ENCODE results near the gene ANKRD53.
A peak's percentile ranks its signal among the peaks of the same experiment; 100 is the strongest.

The ANKRD53 gene

DNA sequence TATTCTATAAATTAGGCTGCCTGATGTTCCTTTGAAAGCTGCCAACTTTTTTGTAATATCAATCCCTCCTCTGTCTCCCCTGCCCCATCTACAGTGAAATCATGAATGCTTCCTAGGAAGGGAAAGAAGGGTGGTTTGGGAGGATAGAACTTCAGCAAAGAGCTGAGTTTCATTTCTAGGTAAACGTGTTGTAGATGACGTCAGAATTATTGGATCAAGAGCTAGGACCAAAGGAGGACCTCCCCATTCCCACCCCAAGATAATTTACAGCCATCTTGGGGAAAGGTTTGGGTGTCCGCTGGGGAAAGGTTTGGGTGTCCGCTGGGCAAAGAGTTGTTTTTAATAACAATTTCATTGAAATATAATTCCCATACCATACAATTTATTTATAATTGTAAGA, 11.2 kb upstream of the ANKRD53 start:
- H3K27me3 ChIP-seq (ENCODE audit: control insufficient read depth, insufficient read depth, low read length, poor library complexity, severe bottlenecking): peaks cover 96% of the 10 kb centered on the region
- H3K4me3 ChIP-seq (ENCODE audit: insufficient read depth, low read depth, low read length): no peak overlapping the region
- H3K27ac ChIP-seq (ENCODE audit: insufficient read depth, low read depth, low read length, poor library complexity, severe bottlenecking): no peak overlapping the region
- no peaks in the 10 kb centered on the region for H3K4me1 ChIP-seq (ENCODE audit: control insufficient read depth, insufficient read depth, low read length)
- 31 to 67% methylated on average over 2 of the region's 4 CpGs for WGBS, 2 experiments
- no peaks in the 10 kb centered on the region for H3K36me3 ChIP-seq (ENCODE audit: control insufficient read depth, insufficient read depth, low read length)
- H3K9me3 ChIP-seq (ENCODE audit: control insufficient read depth, low read length): no peaks in the 10 kb centered on the region

DNA sequence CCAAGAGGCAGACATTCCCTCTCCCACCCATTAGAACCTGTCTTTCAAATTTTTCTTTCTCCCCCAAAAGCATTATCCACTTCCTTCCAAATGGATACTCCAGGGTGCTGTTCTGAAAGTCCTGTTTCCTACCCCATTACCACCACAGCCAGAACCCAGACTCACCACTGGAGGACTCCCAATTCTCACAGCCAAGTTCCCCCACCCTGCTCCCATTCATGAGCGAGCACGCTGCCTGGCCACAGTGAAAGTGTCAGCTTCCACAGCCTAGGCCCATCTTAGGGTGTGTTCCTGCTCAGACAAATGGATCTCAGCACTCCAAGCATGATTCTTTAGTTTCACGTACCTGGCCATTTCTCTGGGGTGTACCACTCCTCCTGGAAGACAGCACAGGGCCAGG, 3.8 kb upstream of the ANKRD53 start:
- Histone ChIP-seq H3K4me1 (ENCODE audit: control insufficient read depth, insufficient read depth, low read length) (peaks cover 9% of the 10 kb centered on the region), H3K27me3 (ENCODE audit: control insufficient read depth, insufficient read depth, low read length, poor library complexity, severe bottlenecking) (peaks cover 53% of the 10 kb centered on the region), H3K27ac (ENCODE audit: insufficient read depth, low read depth, low read length, poor library complexity, severe bottlenecking) (no peak overlapping the region), H3K9me3 (ENCODE audit: control insufficient read depth, low read length) (no peaks in the 10 kb centered on the region), H3K36me3 (ENCODE audit: control insufficient read depth, insufficient read depth, low read length) (no peaks in the 10 kb centered on the region), H3K4me3 (ENCODE audit: insufficient read depth, low read depth, low read length) (no peak overlapping the region)
- WGBS, 2 experiments: 92% methylated on average over 3 of the region's 3 CpGs

DNA sequence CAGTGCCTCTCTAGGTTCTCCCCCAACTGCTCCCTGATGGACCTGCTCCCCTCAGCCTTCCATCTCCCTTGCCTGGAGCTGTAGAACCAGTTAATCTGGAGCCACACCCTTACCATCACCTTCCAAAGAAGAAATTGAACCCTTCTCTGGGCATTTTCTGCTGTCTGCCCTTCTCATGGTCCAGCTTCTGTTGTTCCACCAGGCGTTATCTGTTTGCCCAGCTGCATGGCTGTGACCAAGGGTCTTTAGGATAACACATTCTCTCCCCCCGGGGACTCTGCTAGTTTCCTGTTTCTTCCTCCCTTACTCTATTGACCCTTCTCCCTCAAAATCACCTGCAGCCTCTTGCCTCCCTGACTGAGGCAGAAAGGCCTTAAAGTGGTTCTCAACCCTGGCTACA, 3.2 kb upstream of the ANKRD53 start:
- no peak overlapping the region for H3K27ac ChIP-seq (ENCODE audit: insufficient read depth, low read depth, low read length, poor library complexity, severe bottlenecking)
- peaks cover 9% of the 10 kb centered on the region for H3K4me1 ChIP-seq (ENCODE audit: control insufficient read depth, insufficient read depth, low read length)
- peaks cover 50% of the 10 kb centered on the region for H3K27me3 ChIP-seq (ENCODE audit: control insufficient read depth, insufficient read depth, low read length, poor library complexity, severe bottlenecking)
- no peaks in the 10 kb centered on the region for H3K9me3 ChIP-seq (ENCODE audit: control insufficient read depth, low read length)
- H3K36me3 ChIP-seq (ENCODE audit: control insufficient read depth, insufficient read depth, low read length): no peaks in the 10 kb centered on the region
- H3K4me3 ChIP-seq (ENCODE audit: insufficient read depth, low read depth, low read length): no peak overlapping the region
- 88 to 93% methylated on average over 2 of the region's 2 CpGs for WGBS, 2 experiments

DNA sequence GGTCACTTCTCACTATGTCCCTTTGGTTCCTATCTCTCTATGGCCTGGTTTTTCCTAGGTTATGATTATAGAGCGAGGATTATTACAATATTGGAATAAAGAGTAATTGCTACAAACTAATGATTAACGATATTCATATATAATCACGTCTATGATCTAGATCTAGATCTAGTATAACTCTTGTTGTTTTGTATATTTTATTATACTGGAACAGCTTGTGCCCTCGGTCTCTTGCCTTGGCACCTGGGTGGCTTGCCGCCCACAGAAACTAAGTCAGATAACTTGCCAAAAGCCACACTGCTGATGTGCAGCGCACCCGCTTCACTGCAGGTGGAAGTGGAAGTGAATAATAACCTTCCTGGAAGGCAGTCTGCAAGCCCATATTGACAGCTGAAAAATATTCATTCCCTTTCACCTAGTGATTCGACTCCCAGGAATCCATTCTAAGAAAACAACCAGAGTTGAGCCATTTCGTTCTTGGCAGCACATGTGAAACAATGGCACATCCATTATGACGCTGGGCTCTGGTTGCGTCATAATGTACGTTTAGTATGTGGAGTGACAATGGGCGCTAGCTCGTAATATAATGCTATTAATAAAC, 725 bp upstream of the ANKRD53 start:
- 59 to 63% methylated on average over 9 to 11 of the region's 14 CpGs for WGBS, 2 experiments
- H3K4me1 ChIP-seq (ENCODE audit: control insufficient read depth, insufficient read depth, low read length): peaks cover 9% of the 10 kb centered on the region
- H3K27ac ChIP-seq (ENCODE audit: insufficient read depth, low read depth, low read length, poor library complexity, severe bottlenecking): no peak overlapping the region
- H3K36me3 ChIP-seq (ENCODE audit: control insufficient read depth, insufficient read depth, low read length): no peaks in the 10 kb centered on the region
- peaks cover 31% of the 10 kb centered on the region for H3K27me3 ChIP-seq (ENCODE audit: control insufficient read depth, insufficient read depth, low read length, poor library complexity, severe bottlenecking)
- no peaks in the 10 kb centered on the region for H3K9me3 ChIP-seq (ENCODE audit: control insufficient read depth, low read length)
- peak overlapping the region; percentile 50 for H3K4me3 ChIP-seq (ENCODE audit: insufficient read depth, low read depth, low read length)

DNA sequence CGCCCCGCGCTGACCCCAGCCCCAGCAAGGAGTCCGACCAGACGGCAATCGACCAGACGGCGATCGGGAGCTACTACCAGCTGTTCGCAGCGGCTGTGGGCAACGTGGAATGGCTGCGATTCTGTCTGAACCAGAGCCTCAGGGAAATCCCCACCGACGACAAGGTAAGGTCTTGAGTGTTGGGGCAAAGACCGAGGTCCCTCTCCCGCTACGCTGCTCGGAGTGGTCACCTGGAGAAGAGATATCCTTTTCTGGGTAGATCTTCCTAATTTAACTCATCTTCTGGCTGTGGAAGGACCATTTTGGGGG, 704 bp downstream of the ANKRD53 start:
- no peak overlapping the region for H3K27ac ChIP-seq (ENCODE audit: insufficient read depth, low read depth, low read length, poor library complexity, severe bottlenecking)
- WGBS, 2 experiments: 17 to 21% methylated on average over 19 of the region's 19 CpGs
- peaks cover 9% of the 10 kb centered on the region for H3K4me1 ChIP-seq (ENCODE audit: control insufficient read depth, insufficient read depth, low read length)
- H3K36me3 ChIP-seq (ENCODE audit: control insufficient read depth, insufficient read depth, low read length): no peaks in the 10 kb centered on the region
- H3K27me3 ChIP-seq (ENCODE audit: control insufficient read depth, insufficient read depth, low read length, poor library complexity, severe bottlenecking): peaks cover 31% of the 10 kb centered on the region
- peak overlapping the region; percentile 50 for H3K4me3 ChIP-seq (ENCODE audit: insufficient read depth, low read depth, low read length)
- no peaks in the 10 kb centered on the region for H3K9me3 ChIP-seq (ENCODE audit: control insufficient read depth, low read length)

DNA sequence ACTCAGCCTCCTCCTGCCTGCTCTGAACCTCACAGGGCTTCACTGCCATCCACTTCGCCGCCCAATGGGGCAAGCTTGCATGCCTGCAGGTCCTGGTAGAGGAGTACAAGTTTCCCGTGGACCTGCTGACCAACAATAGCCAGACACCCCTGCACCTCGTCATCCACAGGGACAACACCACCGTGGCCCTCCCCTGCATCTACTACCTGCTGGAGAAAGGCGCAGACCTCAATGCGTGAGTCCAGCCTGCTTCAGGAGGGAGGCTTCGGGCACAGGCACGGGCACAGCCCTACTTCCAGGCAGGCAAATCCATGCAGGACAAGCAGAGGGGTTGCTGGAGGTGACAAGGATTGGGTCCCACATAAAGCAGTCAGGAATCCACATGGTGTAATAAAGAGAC, 1.2 kb downstream of the ANKRD53 start:
- peaks cover 31% of the 10 kb centered on the region for H3K27me3 ChIP-seq (ENCODE audit: control insufficient read depth, insufficient read depth, low read length, poor library complexity, severe bottlenecking)
- H3K36me3 ChIP-seq (ENCODE audit: control insufficient read depth, insufficient read depth, low read length): no peaks in the 10 kb centered on the region
- no peak overlapping the region for H3K27ac ChIP-seq (ENCODE audit: insufficient read depth, low read depth, low read length, poor library complexity, severe bottlenecking)
- no peak overlapping the region for H3K4me3 ChIP-seq (ENCODE audit: insufficient read depth, low read depth, low read length)
- H3K4me1 ChIP-seq (ENCODE audit: control insufficient read depth, insufficient read depth, low read length): peaks cover 12% of the 10 kb centered on the region
- WGBS, 2 experiments: 92 to 94% methylated on average over 9 of the region's 9 CpGs
- no peaks in the 10 kb centered on the region for H3K9me3 ChIP-seq (ENCODE audit: control insufficient read depth, low read length)

DNA sequence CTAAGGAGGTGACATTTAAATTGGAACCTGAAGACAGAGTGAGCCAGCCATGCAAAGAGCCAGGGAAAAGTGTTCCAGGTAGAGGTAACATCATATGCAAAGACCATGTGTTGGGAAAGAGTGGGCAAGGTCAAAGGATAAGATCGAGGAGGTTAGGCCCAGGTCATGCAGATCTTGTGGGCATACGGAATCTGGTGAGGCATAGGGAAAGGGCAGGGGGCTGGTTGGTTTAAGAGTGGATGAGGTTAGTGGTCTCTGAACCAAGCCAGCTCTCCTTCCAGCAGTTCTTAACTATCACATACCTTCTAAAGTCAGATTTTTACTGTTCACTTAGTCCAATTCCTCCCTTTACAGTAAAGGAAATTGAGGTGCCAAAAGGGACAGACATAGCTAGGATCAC, 3.0 kb downstream of the ANKRD53 start:
- Histone ChIP-seq H3K27me3 (ENCODE audit: control insufficient read depth, insufficient read depth, low read length, poor library complexity, severe bottlenecking) (peaks cover 25% of the 10 kb centered on the region), H3K9me3 (ENCODE audit: control insufficient read depth, low read length) (no peaks in the 10 kb centered on the region), H3K4me1 (ENCODE audit: control insufficient read depth, insufficient read depth, low read length) (peaks cover 7% of the 10 kb centered on the region), H3K36me3 (ENCODE audit: control insufficient read depth, insufficient read depth, low read length) (no peaks in the 10 kb centered on the region), H3K4me3 (ENCODE audit: insufficient read depth, low read depth, low read length) (no peak overlapping the region), H3K27ac (ENCODE audit: insufficient read depth, low read depth, low read length, poor library complexity, severe bottlenecking) (no peak overlapping the region)
- WGBS, 2 experiments: 86 to 89% methylated on average over 2 of the region's 2 CpGs

DNA sequence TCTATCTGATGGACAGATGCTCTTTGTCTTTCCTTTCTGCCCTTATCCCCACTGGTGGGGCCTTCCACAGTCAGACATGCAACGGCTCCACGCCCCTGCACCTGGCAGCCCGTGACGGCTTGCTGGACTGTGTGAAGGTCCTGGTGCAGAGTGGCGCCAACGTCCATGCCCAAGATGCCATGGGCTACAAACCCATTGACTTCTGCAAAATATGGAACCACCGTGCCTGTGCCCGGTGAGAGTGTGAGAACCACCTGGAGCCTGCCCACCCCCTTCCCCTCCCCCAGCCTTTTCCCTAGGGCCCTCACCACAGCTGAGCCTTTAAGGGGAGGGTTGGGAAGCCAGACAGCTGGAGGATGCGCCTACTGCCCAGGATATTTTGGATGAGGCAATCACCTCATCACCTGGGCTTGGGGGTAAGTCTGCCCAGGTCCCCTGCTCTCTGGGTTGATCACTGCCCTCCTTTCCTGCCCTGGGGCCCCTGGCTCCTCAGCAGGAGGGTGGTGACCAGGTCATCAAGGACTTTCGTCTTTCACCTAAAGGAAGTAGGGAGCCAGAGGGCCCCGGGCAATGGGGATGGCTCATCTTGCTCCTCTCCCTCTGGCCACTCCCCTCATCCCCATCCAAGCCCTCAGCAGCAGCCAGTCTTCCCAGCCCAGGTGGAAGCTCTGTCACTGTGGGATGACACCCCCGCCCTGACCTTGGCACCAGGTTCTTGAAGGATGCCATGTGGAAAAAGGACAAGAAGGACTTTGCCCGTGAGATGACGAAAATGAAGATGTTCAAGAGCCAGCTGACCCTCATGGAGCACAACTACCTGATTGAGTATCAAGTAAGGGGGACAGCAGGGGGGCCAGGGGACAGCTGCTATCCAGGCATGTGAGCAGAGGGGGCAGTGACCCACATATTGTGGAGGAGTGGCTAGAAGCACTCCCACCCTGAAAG, 3.7 kb downstream of the ANKRD53 start:
- no peak overlapping the region for H3K27ac ChIP-seq (ENCODE audit: insufficient read depth, low read depth, low read length, poor library complexity, severe bottlenecking)
- no peaks in the 10 kb centered on the region for H3K36me3 ChIP-seq (ENCODE audit: control insufficient read depth, insufficient read depth, low read length)
- H3K4me1 ChIP-seq (ENCODE audit: control insufficient read depth, insufficient read depth, low read length): peaks cover 5% of the 10 kb centered on the region
- WGBS, 2 experiments: 91 to 93% methylated on average over 14 of the region's 14 CpGs
- H3K27me3 ChIP-seq (ENCODE audit: control insufficient read depth, insufficient read depth, low read length, poor library complexity, severe bottlenecking): peaks cover 25% of the 10 kb centered on the region
- H3K4me3 ChIP-seq (ENCODE audit: insufficient read depth, low read depth, low read length): no peak overlapping the region
- no peaks in the 10 kb centered on the region for H3K9me3 ChIP-seq (ENCODE audit: control insufficient read depth, low read length)

DNA sequence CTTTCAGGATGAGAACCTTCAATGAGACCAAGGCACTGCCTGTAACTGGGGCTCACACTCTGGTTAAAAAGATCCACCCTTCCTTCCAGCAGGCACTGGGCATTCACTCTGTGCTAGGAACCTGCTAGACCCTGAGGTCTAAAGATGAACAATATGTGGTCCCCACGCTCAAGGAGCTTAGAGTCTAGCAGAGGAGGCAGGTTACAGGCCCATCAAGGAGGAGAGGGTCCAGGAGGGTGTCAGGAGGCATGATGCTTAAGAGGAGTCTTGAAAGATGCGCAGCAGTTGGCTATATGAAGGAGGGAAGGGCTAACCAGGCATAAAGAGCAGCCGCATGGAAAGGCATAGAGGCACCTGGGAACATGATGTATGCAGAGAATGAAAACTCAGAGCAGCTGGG, 4.5 kb downstream of the ANKRD53 start:
- Histone ChIP-seq H3K9me3 (ENCODE audit: control insufficient read depth, low read length) (no peaks in the 10 kb centered on the region), H3K27me3 (ENCODE audit: control insufficient read depth, insufficient read depth, low read length, poor library complexity, severe bottlenecking) (peaks cover 20% of the 10 kb centered on the region), H3K27ac (ENCODE audit: insufficient read depth, low read depth, low read length, poor library complexity, severe bottlenecking) (no peak overlapping the region), H3K4me1 (ENCODE audit: control insufficient read depth, insufficient read depth, low read length) (peaks cover 5% of the 10 kb centered on the region), H3K36me3 (ENCODE audit: control insufficient read depth, insufficient read depth, low read length) (peaks cover under 1% of the 10 kb centered on the region), H3K4me3 (ENCODE audit: insufficient read depth, low read depth, low read length) (no peak overlapping the region)
- 94% methylated on average over 3 of the region's 3 CpGs for WGBS, 2 experiments

DNA sequence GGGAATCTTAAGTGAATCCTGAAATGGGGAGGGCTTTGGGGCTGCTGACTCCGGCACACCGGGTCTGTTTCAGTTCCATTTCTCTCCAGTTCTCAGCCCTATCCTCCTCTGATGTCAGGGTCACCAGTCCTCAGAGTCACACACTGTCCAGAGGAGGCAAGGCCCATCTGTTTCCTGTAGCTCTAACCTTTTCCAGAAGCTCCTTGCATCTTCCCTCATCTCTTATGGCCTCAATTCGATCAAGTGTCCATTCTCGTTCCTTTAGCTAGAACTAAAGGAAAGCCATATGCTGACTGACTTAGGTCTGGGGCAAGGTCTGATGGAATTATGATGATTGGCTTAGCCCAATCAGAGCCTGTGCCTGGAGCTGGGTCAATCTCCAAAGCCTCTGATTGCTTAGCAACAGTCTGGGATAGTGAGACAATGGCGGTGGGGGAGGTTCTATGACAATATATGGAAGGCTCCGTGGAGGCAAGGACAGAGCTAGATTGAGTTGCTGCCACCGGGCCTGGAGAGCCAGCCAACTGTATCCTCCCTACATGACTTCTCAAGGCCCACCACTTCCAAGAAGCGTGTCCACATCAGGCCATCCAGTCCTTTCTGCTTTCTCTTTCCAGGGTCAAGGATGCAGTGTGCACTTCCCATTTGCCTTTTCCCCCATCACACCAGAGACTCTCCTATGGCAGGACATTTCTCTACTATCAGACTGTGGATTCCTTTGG, 5.2 kb downstream of the ANKRD53 start:
- WGBS, 2 experiments: 93 to 94% methylated on average over 8 of the region's 8 CpGs
- Histone ChIP-seq H3K4me1 (ENCODE audit: control insufficient read depth, insufficient read depth, low read length) (peaks cover 5% of the 10 kb centered on the region), H3K36me3 (ENCODE audit: control insufficient read depth, insufficient read depth, low read length) (peaks cover 7% of the 10 kb centered on the region), H3K27ac (ENCODE audit: insufficient read depth, low read depth, low read length, poor library complexity, severe bottlenecking) (no peak overlapping the region), H3K4me3 (ENCODE audit: insufficient read depth, low read depth, low read length) (no peak overlapping the region), H3K27me3 (ENCODE audit: control insufficient read depth, insufficient read depth, low read length, poor library complexity, severe bottlenecking) (peaks cover 13% of the 10 kb centered on the region), H3K9me3 (ENCODE audit: control insufficient read depth, low read length) (no peaks in the 10 kb centered on the region)

All from ectodermal cell (in vitro differentiated cells).